Measurements from ENCODE around the gene TMCC3. TPM values are rescaled to one million over a fixed set of nuclear protein-coding genes. Genes with fewer than 3 reads are reported as not detected.

The TMCC3 gene
- total RNA-seq, 1 experiment from 2014 or later, result 1.9 TPM

GRCh38 chr12:94590428-94590827 lies 59.9 kb downstream of the TMCC3 start:
- CTCF ChIA-PET, result interaction anchor here (0.6 to 2.2 kb wide), 6 partner anchors 11 to 778 kb away, joined by 3 to 8 read pairs (median 4); no protein-coding TSS in a partner anchor

GRCh38 chr12:94589591-94590001 lies 60.8 kb downstream of the TMCC3 start:
- Mint-ChIP-seq H3K4me1 (ENCODE audit: insufficient read depth, unreplicated experiment) (peaks cover 6% of the 10 kb centered on the region), H3K4me3 (ENCODE audit: unreplicated experiment) (no peak overlapping the region), H3K9me3 (ENCODE audit: unreplicated experiment) (no peaks in the 10 kb centered on the region), H3K36me3 (ENCODE audit: insufficient read depth, unreplicated experiment) (no peaks in the 10 kb centered on the region), H3K27ac (ENCODE audit: low read depth, unreplicated experiment) (no peak overlapping the region), H3K27me3 (ENCODE audit: insufficient read depth, unreplicated experiment) (no peaks in the 10 kb centered on the region)
- BruUV-seq (replicated peaks), result no TSS peak
- peak; percentile 31 for DNase-seq (ENCODE audit: unreplicated experiment)
- ChIA-PET CTCF (interaction anchor here (0.6 to 2.2 kb wide), 3 partner anchors 14 to 55 kb away, joined by 3 to 8 read pairs (median 6); no protein-coding TSS in a partner anchor), POLR2A (no interaction called here)
- TF ChIP-seq CTCF (IDR thresholded peaks at IDR 0.05; ENCODE audit: unreplicated experiment), result no peak
- intact Hi-C loops (cut with micrococcal nuclease), result no loop called here

More at GRCh38 chr12:94590428-94590827, 59.9 kb downstream of the TMCC3 start:
- H3K27ac Mint-ChIP-seq (ENCODE audit: low read depth, unreplicated experiment), result no peak overlapping the region
- no peaks in the 10 kb centered on the region for H3K27me3 Mint-ChIP-seq (ENCODE audit: insufficient read depth, unreplicated experiment)
- BruUV-seq (replicated peaks), result no TSS peak
- TF ChIP-seq CTCF (IDR thresholded peaks at IDR 0.05; ENCODE audit: unreplicated experiment), result no peak
- intact Hi-C loops (cut with micrococcal nuclease), result no loop called here
- H3K36me3 Mint-ChIP-seq (ENCODE audit: insufficient read depth, unreplicated experiment), result no peaks in the 10 kb centered on the region
- H3K4me3 Mint-ChIP-seq (ENCODE audit: unreplicated experiment), result no peak overlapping the region
- DNase-seq (ENCODE audit: unreplicated experiment), result no peak
- H3K9me3 Mint-ChIP-seq (ENCODE audit: unreplicated experiment), result no peaks in the 10 kb centered on the region
- peaks cover 6% of the 10 kb centered on the region for H3K4me1 Mint-ChIP-seq (ENCODE audit: insufficient read depth, unreplicated experiment)
- POLR2A ChIA-PET, result interaction anchor here (1.1 kb wide), 1 partner anchor 28 kb away, joined by 3 read pairs; no protein-coding TSS in a partner anchor

GRCh38 chr12:94588346-94588745 lies 62.0 kb downstream of the TMCC3 start:
- no peak overlapping the region for H3K27ac Mint-ChIP-seq (ENCODE audit: low read depth, unreplicated experiment)
- DNase-seq (ENCODE audit: unreplicated experiment), result no peak
- H3K4me3 Mint-ChIP-seq (ENCODE audit: unreplicated experiment), result no peak overlapping the region
- H3K4me1 Mint-ChIP-seq (ENCODE audit: insufficient read depth, unreplicated experiment), result peaks cover 6% of the 10 kb centered on the region
- ChIA-PET POLR2A (no interaction called here), CTCF (interaction anchor here (0.7 kb wide), 1 partner anchor 287 kb away, joined by 4 read pairs; no protein-coding TSS in a partner anchor)
- no peak for TF ChIP-seq CTCF (IDR thresholded peaks at IDR 0.05; ENCODE audit: unreplicated experiment)
- no peaks in the 10 kb centered on the region for H3K9me3 Mint-ChIP-seq (ENCODE audit: unreplicated experiment)
- H3K36me3 Mint-ChIP-seq (ENCODE audit: insufficient read depth, unreplicated experiment), result no peaks in the 10 kb centered on the region
- intact Hi-C loops (cut with micrococcal nuclease), result no loop called here
- no TSS peak for BruUV-seq (replicated peaks)
- no peaks in the 10 kb centered on the region for H3K27me3 Mint-ChIP-seq (ENCODE audit: insufficient read depth, unreplicated experiment)

GRCh38 chr12:94587266-94588241 lies 62.8 kb downstream of the TMCC3 start:
- Mint-ChIP-seq H3K27me3 (ENCODE audit: insufficient read depth, unreplicated experiment) (no peaks in the 10 kb centered on the region), H3K27ac (ENCODE audit: low read depth, unreplicated experiment) (no peak overlapping the region), H3K4me3 (ENCODE audit: unreplicated experiment) (no peak overlapping the region), H3K4me1 (ENCODE audit: insufficient read depth, unreplicated experiment) (peaks cover 6% of the 10 kb centered on the region), H3K36me3 (ENCODE audit: insufficient read depth, unreplicated experiment) (no peaks in the 10 kb centered on the region), H3K9me3 (ENCODE audit: unreplicated experiment) (no peaks in the 10 kb centered on the region)
- intact Hi-C loops (cut with micrococcal nuclease), result no loop called here
- TF ChIP-seq CTCF (IDR thresholded peaks at IDR 0.05; ENCODE audit: unreplicated experiment), result no peak
- ChIA-PET POLR2A (no interaction called here), CTCF (interaction anchor here (0.8 to 1.0 kb wide), 2 partner anchors 9 to 16 kb away, joined by 3 to 4 read pairs; no protein-coding TSS in a partner anchor)
- no TSS peak for BruUV-seq (replicated peaks)
- no peak for DNase-seq (ENCODE audit: unreplicated experiment)

Measured in MCF 10A (cell line).